GM10266 (cell line): ENCODE measurements around the gene BOLA3.

Experiments
- DNase-seq: peaks from one replicate; pipeline ENCODE4 v3.0.0; 2012; ENCODE audit errors: extremely low spot score
- CTCF ChIP-seq: IDR thresholded peaks from 2 replicates; pipeline ENCODE4 v1.5.1; 2012; ENCODE audit warnings: mild to moderate bottlenecking, low read depth; ENCODE audit not compliant: control insufficient read depth, insufficient read depth; ENCODE audit errors: missing control alignments

The BOLA3 gene

GRCh38 chr2:74110537-74110936, 37.2 kb downstream of the BOLA3 start:
- TF ChIP-seq CTCF = no peak
- DNase-seq = no peak

DNA sequence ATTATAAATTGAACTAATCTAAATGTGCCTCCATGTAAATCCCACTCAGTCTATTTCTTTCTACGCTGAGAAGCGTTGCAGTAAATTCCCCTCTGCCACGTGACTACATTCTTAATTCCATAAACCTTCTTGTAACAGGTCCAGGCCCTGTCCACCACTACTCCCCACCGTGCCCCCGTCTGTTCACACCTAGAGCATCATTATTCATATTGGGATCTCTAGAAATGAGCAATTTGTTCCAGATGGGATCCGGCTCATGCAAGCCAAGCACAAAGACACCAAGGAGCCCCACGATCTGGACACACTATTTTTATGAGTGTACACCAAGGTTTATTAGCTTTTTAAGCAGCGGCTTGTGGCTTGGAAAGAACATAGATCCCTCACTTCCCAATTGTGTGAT, 38.2 kb downstream of the BOLA3 start:
- DNase-seq = no peak
- no peak for TF ChIP-seq CTCF

DNA sequence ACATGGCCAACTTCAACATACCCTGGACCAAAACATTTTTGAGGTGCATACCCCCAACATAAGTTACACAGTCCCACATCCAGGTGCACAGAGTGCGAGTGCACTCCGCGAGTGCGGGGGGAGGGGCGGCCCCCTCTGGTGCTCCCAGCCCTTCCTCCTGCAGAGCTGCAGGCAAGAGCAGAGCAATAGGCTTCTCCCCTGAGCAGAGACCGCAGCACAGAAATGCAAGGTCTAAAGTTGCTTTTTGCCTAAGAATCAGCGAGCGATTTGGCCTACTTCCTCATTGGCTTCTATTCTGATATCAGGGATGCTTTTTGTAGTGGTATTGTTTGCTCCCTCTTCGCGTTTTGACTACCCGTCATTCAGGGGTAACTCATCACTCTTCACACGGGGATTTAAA, 40.6 kb downstream of the BOLA3 start:
- TF ChIP-seq CTCF = no peak
- no peak for DNase-seq

GRCh38 chr2:74105413-74105812, 42.3 kb downstream of the BOLA3 start:
- no peak for DNase-seq
- TF ChIP-seq CTCF = no peak

DNA sequence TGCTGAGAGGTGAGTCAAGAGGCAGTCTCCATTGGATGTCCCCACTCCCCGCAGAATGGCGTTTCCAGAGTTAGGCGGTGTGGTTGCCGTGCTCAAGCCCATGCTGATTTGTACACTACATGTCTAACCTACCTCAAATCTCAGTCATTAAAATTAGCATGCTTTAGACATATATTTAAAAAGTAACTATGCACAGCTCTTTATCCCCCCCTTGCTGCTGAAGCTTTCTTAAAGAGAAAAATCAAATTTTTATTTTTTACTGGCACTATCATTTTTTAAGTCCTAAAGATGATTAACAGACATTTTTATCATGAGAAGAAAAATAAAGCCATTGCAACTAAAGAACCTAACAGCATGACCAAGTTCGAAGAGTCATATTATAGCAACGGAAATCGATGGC, 42.9 kb downstream of the BOLA3 start:
- DNase-seq = no peak
- TF ChIP-seq CTCF = no peak

- no peak for DNase-seq
- no peak for TF ChIP-seq CTCF
Observed at GRCh38 chr2:74103763-74104162, 43.9 kb downstream of the BOLA3 start.

DNA sequence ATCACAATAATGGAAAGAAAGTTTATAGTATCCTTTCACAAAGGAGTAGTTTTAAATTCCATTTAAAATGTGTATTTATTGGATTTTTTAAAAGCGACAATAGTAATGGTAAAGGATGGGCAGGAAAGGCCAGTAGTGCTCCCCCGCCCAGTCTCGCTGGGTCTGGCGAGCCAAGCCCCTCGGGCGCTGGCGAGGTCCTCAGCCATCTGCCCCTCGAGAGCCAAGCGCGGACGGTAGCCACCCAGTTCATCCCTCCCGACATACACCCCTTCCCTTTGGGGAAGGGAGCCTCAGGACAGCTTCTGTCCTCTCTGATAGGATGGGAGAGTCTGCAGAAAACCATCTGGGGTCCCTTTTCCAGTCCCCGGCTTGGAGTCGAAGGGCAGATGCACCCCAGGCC, 45.2 kb downstream of the BOLA3 start:
- TF ChIP-seq CTCF = no peak
- DNase-seq = no peak
